K562 (cell line): ENCODE data around the gene GIPR. TPM values are rescaled to one million over a fixed set of nuclear protein-coding genes. Genes with fewer than 3 reads are reported as not detected.

Source experiments
- ARID1B ChIP-seq: fragments of 450-650 bp; IDR thresholded peaks from 2 replicates; pipeline ENCODE4 v1.6.1; 2016; ENCODE audit warnings: antibody characterized with exemption, mild to moderate bottlenecking, inconsistent platforms
- COPS2 ChIP-seq: fragments of 450-650 bp; conservative IDR thresholded peaks from 2 replicates; pipeline ENCODE4 v1.6.1; 2016; ENCODE audit warnings: mild to moderate bottlenecking, moderate library complexity
- ELF2 ChIP-seq: fragments of 250-450 bp; sonication (Bioruptor Pico); IDR thresholded peaks from 2 replicates; pipeline ENCODE4 v1.5.0; 2021; ENCODE audit warnings: mild to moderate bottlenecking
- HDAC6 ChIP-seq: IDR thresholded peaks from 2 replicates; pipeline ENCODE4 v1.6.1; 2012; ENCODE audit warnings: low read depth, mild to moderate bottlenecking, control low read depth, inconsistent platforms, low read length, moderate library complexity
- KDM2B ChIP-seq: fragments of 250-450 bp; sonication (Bioruptor Pico); IDR thresholded peaks from 2 replicates; pipeline ENCODE4 v1.8.0; 2021; ENCODE audit warnings: mild to moderate bottlenecking, moderate library complexity
- KDM5B ChIP-seq: fragments of 200-600 bp; sonication (generic); IDR thresholded peaks from 2 replicates; pipeline ENCODE4 v1.6.1; 2012; ENCODE audit warnings: low read depth, mild to moderate bottlenecking, moderate library complexity, low read length, control low read depth, inconsistent platforms; ENCODE audit not compliant: insufficient replicate concordance
- MAZ ChIP-seq, 2 experiments: fragments of 450-650 bp in 1 of 2; sonication (generic) in 1 of 2; formaldehyde crosslinking; IDR thresholded peaks in 1 of 2; conservative IDR thresholded peaks in 1 of 2; 2 replicates each; pipeline versions ENCODE4 v1.4.0 to v1.5.0; 2020; ENCODE audit warnings: mild to moderate bottlenecking in 1 of 2, missing genetic modification reagents in 1 of 2
- NCOA6 ChIP-seq: fragments of 450-650 bp; IDR thresholded peaks from 2 replicates; pipeline ENCODE4 v1.6.1; 2017; ENCODE audit warnings: mild to moderate bottlenecking
- NCOR1 ChIP-seq: fragments of 450-650 bp; IDR thresholded peaks from 2 replicates; pipeline ENCODE4 v1.6.1; 2016; ENCODE audit warnings: mild to moderate bottlenecking, moderate library complexity
- PCBP2 ChIP-seq: fragments of 200-400 bp; formaldehyde crosslinking; IDR thresholded peaks from 2 replicates; pipeline ENCODE4 v1.6.1; 2018; ENCODE audit warnings: low read length, low read depth, mild to moderate bottlenecking, moderate library complexity; ENCODE audit not compliant: poor library complexity, severe bottlenecking
- POLR2AphosphoS2 ChIP-seq: IDR thresholded peaks from 2 replicates; pipeline ENCODE4 v1.6.1; 2012; ENCODE audit warnings: low read length, improper control_type of control experiment
- POLR2H ChIP-seq: IDR thresholded peaks from 2 replicates; pipeline ENCODE4 v1.6.1; 2016; ENCODE audit warnings: missing genetic modification characterization, low read depth, mild to moderate bottlenecking, control low read depth, missing compliant biosample characterization, moderate library complexity
- SRF ChIP-seq, 2 experiments: fragments of 250-450, 450-650 bp in 1 of 2; sonication (Bioruptor Pico) in 1 of 2; sonication (generic) in 1 of 2; formaldehyde crosslinking; IDR thresholded peaks; 2 replicates each; pipeline versions ENCODE4 v1.5.0 to v1.5.1; 2020 to 2022; ENCODE audit warnings: mild to moderate bottlenecking in 1 of 2, missing genetic modification reagents in 1 of 2
- TEAD4 ChIP-seq, 2 experiments: sonication (generic) in 1 of 2; formaldehyde crosslinking in 1 of 2; IDR thresholded peaks; 2 replicates each; pipeline versions ENCODE4 v1.6.1 to v1.8.0; 2012 to 2022; ENCODE audit warnings: borderline replicate concordance in 1 of 2, inconsistent platforms in 1 of 2, low read length in 1 of 2, mild to moderate bottlenecking in 1 of 2, missing genetic modification reagents in 1 of 2
- TSC22D4 ChIP-seq: fragments of 450-650 bp; IDR thresholded peaks from 2 replicates; pipeline ENCODE4 v1.6.1; 2016; ENCODE audit warnings: missing genetic modification characterization, missing biosample characterization, control low read depth
- ZNF165 ChIP-seq: fragments of 250-450 bp; sonication (Bioruptor Pico); IDR thresholded peaks from 2 replicates; pipeline ENCODE4 v1.4.0; 2020; ENCODE audit warnings: borderline replicate concordance
- polyA plus RNA-seq, 8 experiments: library from polyadenylated mRNA; depleted of rRNA in 4 of 8; stranded (reverse) in 5 of 8; unstranded in 3 of 8; fragments of >200 nt; fragmentation: Nextera tagmentation in 2 of 8; fragmentation: Illumina TruSeq in 1 of 8; extraction: Ambion mirVana in 2 of 8; extraction: Trizol in 1 of 8; gene quantifications; 2 replicates each; pipeline versions ENCODE4 v1.2.1 to v1.2.3, GENCODE V29; 2011 to 2014; ENCODE audit warnings: inconsistent platforms in 1 of 8, missing spikeins in 1 of 8
- total RNA-seq, 7 experiments: library from RNA; depleted of rRNA in 6 of 7; stranded (reverse); fragments of >200 nt in 6 of 7; fragmentation: Illumina TruSeq in 2 of 7; extraction: Trizol in 2 of 7; gene quantifications; 2 replicates each; pipeline versions ENCODE4 v1.2.1 to v1.2.3, GENCODE V29; 2011 to 2021; ENCODE audit warnings: low replicate concordance in 1 of 7
- TF ChIP-seq, protein P1 (sequence below), 3 experiments: fragments of 200-800 bp in 1 of 3; sonication (Bioruptor generic) in 1 of 3; sonication (generic) in 1 of 3; formaldehyde crosslinking in 1 of 3; IDR thresholded peaks; 2 replicates each; pipeline versions ENCODE4 v1.6.1 to v1.8.0; 2016 to 2022; ENCODE audit warnings: mild to moderate bottlenecking in 2 of 3, missing compliant biosample characterization in 2 of 3, missing genetic modification characterization in 2 of 3, missing genetic modification reagents in 1 of 3
- TF ChIP-seq, protein P2 (sequence below): sonication (generic); formaldehyde crosslinking; IDR thresholded peaks from 2 replicates; pipeline ENCODE4 v1.8.1; 2022; ENCODE audit warnings: missing genetic modification reagents
- TF ChIP-seq, protein P3 (sequence below): sonication (generic); formaldehyde crosslinking; IDR thresholded peaks from 2 replicates; pipeline ENCODE4 v1.8.0; 2022; ENCODE audit warnings: missing genetic modification reagents, mild to moderate bottlenecking, borderline replicate concordance

Gene GIPR
- total and polyA plus RNA-seq, 9 of the 15 experiments (the other 6 are each of a cell fraction or from before 2014, with no cell fraction given): 2.2 to 26.8 (median 12.7) TPM

DNA sequence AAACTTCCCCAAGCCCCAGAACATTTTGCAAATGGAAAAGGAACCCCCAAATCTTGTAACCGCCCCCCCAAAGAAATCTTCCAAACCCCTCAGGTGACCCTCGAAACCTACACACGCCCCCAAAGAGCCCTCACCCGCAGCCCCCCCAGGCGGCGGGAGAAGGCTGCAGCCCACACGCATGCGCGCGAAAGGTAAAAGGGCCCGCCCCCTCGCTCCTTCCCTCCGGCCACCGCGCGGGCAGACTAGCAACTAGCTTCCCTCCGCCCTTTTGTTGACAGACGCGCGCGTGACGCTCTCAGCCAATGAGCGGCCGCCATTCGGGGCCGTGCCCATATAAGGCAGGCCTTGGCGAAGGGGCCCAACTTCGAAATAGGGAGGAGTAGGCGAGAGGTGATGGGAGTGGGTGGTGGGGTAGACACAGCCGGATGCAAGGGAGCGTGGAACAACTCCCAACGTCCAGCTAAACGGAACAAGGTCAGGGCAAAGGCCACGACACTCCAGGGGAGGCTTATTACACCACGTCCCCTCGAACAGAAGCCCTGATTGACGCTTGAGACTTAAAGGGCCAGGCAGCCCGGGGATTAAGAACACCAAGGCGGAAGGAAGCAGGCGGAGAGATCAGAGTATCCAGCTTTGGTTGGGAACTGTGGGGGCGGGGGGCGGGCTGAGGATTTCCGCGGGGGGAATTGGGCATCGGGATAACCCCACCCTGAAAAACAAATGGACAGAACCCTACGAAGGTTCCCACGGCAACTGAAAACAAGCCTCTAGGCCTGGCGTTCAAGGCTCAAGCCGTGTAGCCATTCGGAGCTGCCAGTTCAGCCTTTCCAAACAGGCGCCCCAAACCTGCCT is 49.3 kb downstream of the GIPR start (continued):
- TF ChIP-seq, protein P1, sequence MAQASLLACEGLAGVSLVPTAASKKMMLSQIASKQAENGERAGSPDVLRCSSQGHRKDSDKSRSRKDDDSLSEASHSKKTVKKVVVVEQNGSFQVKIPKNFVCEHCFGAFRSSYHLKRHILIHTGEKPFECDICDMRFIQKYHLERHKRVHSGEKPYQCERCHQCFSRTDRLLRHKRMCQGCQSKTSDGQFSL (CRISPR knock-in tag; IDR thresholded peaks at IDR 0.05): peak; percentile 63
- TF ChIP-seq, protein P1 (tag; IDR thresholded peaks at IDR 0.05): peak in 1 of 2 experiments; percentile 68; a peak in 1 of 4 replicates
- no peak for TF ChIP-seq ELF2
- TF ChIP-seq TEAD4 (IDR thresholded peaks at IDR 0.05; ENCODE audit: low read length): peak; percentile 27; the same call in 1 of the 2 replicates
- TF ChIP-seq TEAD4 (CRISPR knock-in tag; IDR thresholded peaks at IDR 0.05; ENCODE audit: borderline replicate concordance): no peak
- peak; percentile 95 for TF ChIP-seq POLR2AphosphoS2
- no peak; the same call in 1 of the 2 replicates for TF ChIP-seq ARID1B
- no peak for TF ChIP-seq ZNF165 (CRISPR knock-in tag)
- peak; percentile 77 to 95 for TF ChIP-seq MAZ (CRISPR knock-in tag; conservative IDR thresholded peaks at IDR 0.05 in 1 of 2, IDR thresholded peaks at IDR 0.05 in 1 of 2)
- peak; percentile 20 for TF ChIP-seq KDM5B
- peak; percentile 82 for TF ChIP-seq POLR2H (tag)
- TF ChIP-seq, protein P2, sequence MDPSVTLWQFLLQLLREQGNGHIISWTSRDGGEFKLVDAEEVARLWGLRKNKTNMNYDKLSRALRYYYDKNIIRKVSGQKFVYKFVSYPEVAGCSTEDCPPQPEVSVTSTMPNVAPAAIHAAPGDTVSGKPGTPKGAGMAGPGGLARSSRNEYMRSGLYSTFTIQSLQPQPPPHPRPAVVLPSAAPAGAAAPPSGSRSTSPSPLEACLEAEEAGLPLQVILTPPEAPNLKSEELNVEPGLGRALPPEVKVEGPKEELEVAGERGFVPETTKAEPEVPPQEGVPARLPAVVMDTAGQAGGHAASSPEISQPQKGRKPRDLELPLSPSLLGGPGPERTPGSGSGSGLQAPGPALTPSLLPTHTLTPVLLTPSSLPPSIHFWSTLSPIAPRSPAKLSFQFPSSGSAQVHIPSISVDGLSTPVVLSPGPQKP (CRISPR knock-in tag): 0 out of 2 replicates have a peak, but pooled peaks have one; percentile 64
- TF ChIP-seq KDM2B (CRISPR knock-in tag): no peak
- no peak for TF ChIP-seq NCOA6
- no peak for TF ChIP-seq HDAC6
- peak; percentile 100 for TF ChIP-seq SRF (CRISPR knock-in tag; IDR thresholded peaks at IDR 0.05)
- no peak for TF ChIP-seq PCBP2
- TF ChIP-seq COPS2: no peak
- TF ChIP-seq, protein P3, sequence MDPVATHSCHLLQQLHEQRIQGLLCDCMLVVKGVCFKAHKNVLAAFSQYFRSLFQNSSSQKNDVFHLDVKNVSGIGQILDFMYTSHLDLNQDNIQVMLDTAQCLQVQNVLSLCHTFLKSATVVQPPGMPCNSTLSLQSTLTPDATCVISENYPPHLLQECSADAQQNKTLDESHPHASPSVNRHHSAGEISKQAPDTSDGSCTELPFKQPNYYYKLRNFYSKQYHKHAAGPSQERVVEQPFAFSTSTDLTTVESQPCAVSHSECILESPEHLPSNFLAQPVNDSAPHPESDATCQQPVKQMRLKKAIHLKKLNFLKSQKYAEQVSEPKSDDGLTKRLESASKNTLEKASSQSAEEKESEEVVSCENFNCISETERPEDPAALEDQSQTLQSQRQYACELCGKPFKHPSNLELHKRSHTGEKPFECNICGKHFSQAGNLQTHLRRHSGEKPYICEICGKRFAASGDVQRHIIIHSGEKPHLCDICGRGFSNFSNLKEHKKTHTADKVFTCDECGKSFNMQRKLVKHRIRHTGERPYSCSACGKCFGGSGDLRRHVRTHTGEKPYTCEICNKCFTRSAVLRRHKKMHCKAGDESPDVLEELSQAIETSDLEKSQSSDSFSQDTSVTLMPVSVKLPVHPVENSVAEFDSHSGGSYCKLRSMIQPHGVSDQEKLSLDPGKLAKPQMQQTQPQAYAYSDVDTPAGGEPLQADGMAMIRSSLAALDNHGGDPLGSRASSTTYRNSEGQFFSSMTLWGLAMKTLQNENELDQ (CRISPR knock-in tag): no peak
- TF ChIP-seq TSC22D4: no peak
- TF ChIP-seq NCOR1: peak; percentile 73
